ENCODE data around the gene COL18A1.

Gene COL18A1

GRCh38 chr21:45555251-45555556 is 150.2 kb downstream of the COL18A1 start:
- no peak overlapping the region for H3K4ac ChIP-seq (ENCODE audit: low read length)
- peaks cover 8 to 9% of the 10 kb centered on the region in 2 donors for H3K4me1 ChIP-seq (ENCODE audit: control insufficient read depth in 2 of 2, insufficient read depth in 1 of 2, low read depth in 1 of 2, low read length in 2 of 2)
- no CpG with 5 or more reads among the region's 34 CpGs for WGBS, 2 donors (ENCODE audit: extremely low coverage in 2 of 2, insufficient read length in 2 of 2, insufficient replicate concordance in 1 of 2)
- H3K14ac ChIP-seq (ENCODE audit: low read length), result no peak overlapping the region
- peak overlapping the region in 1 of 2 donors; percentile 40 for H3K4me3 ChIP-seq (ENCODE audit: low read length in 2 of 2)
- H4K91ac ChIP-seq (ENCODE audit: low read depth, low read length, poor library complexity), result no peak overlapping the region
- no peak for DNase-seq (ENCODE audit: low spot score)
- H3K18ac ChIP-seq (ENCODE audit: low read length), result peak overlapping the region; percentile 99
- peaks cover 0 to 23% (median 0%) of the 10 kb centered on the region in 3 experiments for H3K27me3 ChIP-seq (ENCODE audit: control insufficient read depth in 3 of 3, insufficient read depth in 3 of 3, low read depth in 1 of 3, low read length in 3 of 3)
- H2BK12ac ChIP-seq (ENCODE audit: low read length), result no peak overlapping the region
- no peak overlapping the region for H2BK5ac ChIP-seq (ENCODE audit: low read length)
- H2BK120ac ChIP-seq (ENCODE audit: low read depth, low read length), result no peak overlapping the region
- H3K27ac ChIP-seq (replicated peaks; ENCODE audit: low read length), result no peak overlapping the region
- H2AFZ ChIP-seq (ENCODE audit: low read length), result peak overlapping the region; percentile 92
- H3K9ac ChIP-seq (ENCODE audit: low read depth, low read length, poor library complexity), result no peak overlapping the region
- H2BK15ac ChIP-seq (ENCODE audit: low read length), result peak overlapping the region; percentile 19
- no peak overlapping the region for H2AK5ac ChIP-seq (ENCODE audit: low read depth, low read length)
- peaks cover 2% of the 10 kb centered on the region for H3K79me1 ChIP-seq (ENCODE audit: low read depth, low read length)
- H4K8ac ChIP-seq (ENCODE audit: low read depth, low read length), result no peak overlapping the region
- no peaks in the 10 kb centered on the region for H3K9me3 ChIP-seq (replicated peaks in 1 of 2; ENCODE audit: control insufficient read depth in 2 of 2, insufficient read depth in 1 of 2, low read depth in 1 of 2, low read length in 2 of 2)
- no peak overlapping the region for H3K23ac ChIP-seq (ENCODE audit: low read depth, low read length, poor library complexity)
- H3K4me2 ChIP-seq (ENCODE audit: insufficient read depth, low read length, poor library complexity, severe bottlenecking), result peak overlapping the region; percentile 80
- no peaks in the 10 kb centered on the region for H3K36me3 ChIP-seq (replicated peaks in 1 of 2; ENCODE audit: control insufficient read depth in 2 of 2, insufficient read depth in 2 of 2, low read length in 2 of 2)

- no peak overlapping the region for H4K91ac ChIP-seq (ENCODE audit: low read depth, low read length, poor library complexity)
- H3K18ac ChIP-seq (ENCODE audit: low read length), result peak overlapping the region; percentile 99
- H3K14ac ChIP-seq (ENCODE audit: low read length), result no peak overlapping the region
- peak overlapping the region; percentile 65 for H3K23ac ChIP-seq (ENCODE audit: low read depth, low read length, poor library complexity)
- H2AFZ ChIP-seq (ENCODE audit: low read length), result peak overlapping the region; percentile 92
- H3K4me3 ChIP-seq (ENCODE audit: low read length in 2 of 2), result peak overlapping the region; percentile 40 to 75
- peak overlapping the region; percentile 58 for H2BK12ac ChIP-seq (ENCODE audit: low read length)
- peak overlapping the region; percentile 54 for H3K27ac ChIP-seq (replicated peaks; ENCODE audit: low read length)
- DNase-seq (ENCODE audit: low spot score), result peak; percentile 82
- H3K36me3 ChIP-seq (replicated peaks in 1 of 2; ENCODE audit: control insufficient read depth in 2 of 2, insufficient read depth in 2 of 2, low read length in 2 of 2), result no peaks in the 10 kb centered on the region
- H2BK5ac ChIP-seq (ENCODE audit: low read length), result no peak overlapping the region
- peak overlapping the region; percentile 80 for H3K4me2 ChIP-seq (ENCODE audit: insufficient read depth, low read length, poor library complexity, severe bottlenecking)
- no peaks in the 10 kb centered on the region for H3K9me3 ChIP-seq (replicated peaks in 1 of 2; ENCODE audit: control insufficient read depth in 2 of 2, insufficient read depth in 1 of 2, low read depth in 1 of 2, low read length in 2 of 2)
- H3K4ac ChIP-seq (ENCODE audit: low read length), result no peak overlapping the region
- H4K8ac ChIP-seq (ENCODE audit: low read depth, low read length), result no peak overlapping the region
- peaks cover 4 to 9% of the 10 kb centered on the region in 2 donors for H3K4me1 ChIP-seq (ENCODE audit: control insufficient read depth in 2 of 2, insufficient read depth in 1 of 2, low read depth in 1 of 2, low read length in 2 of 2)
- no peak overlapping the region for H2BK120ac ChIP-seq (ENCODE audit: low read depth, low read length)
- no CpG with 5 or more reads among the region's 62 CpGs for WGBS, 2 donors (ENCODE audit: extremely low coverage in 2 of 2, insufficient read length in 2 of 2, insufficient replicate concordance in 1 of 2)
- no peak overlapping the region for H3K9ac ChIP-seq (ENCODE audit: low read depth, low read length, poor library complexity)
- H3K79me1 ChIP-seq (ENCODE audit: low read depth, low read length), result peaks cover 2% of the 10 kb centered on the region
- peak overlapping the region; percentile 19 for H2BK15ac ChIP-seq (ENCODE audit: low read length)
- peak overlapping the region; percentile 81 for H2AK5ac ChIP-seq (ENCODE audit: low read depth, low read length)
- peaks cover 0 to 29% (median 0%) of the 10 kb centered on the region in 3 experiments for H3K27me3 ChIP-seq (ENCODE audit: control insufficient read depth in 3 of 3, insufficient read depth in 3 of 3, low read depth in 1 of 3, low read length in 3 of 3)
Observed at GRCh38 chr21:45555557-45556301, 150.8 kb downstream of the COL18A1 start.

GRCh38 chr21:45556302-45556644 is 151.3 kb downstream of the COL18A1 start:
- Histone ChIP-seq H2BK12ac (ENCODE audit: low read length) (no peak overlapping the region), H3K4ac (ENCODE audit: low read length) (no peak overlapping the region), H3K4me3 (ENCODE audit: low read length in 2 of 2) (peak overlapping the region in 1 of 2 donors; percentile 40), H3K18ac (ENCODE audit: low read length) (peak overlapping the region; percentile 32), H3K79me1 (ENCODE audit: low read depth, low read length) (peaks cover 2% of the 10 kb centered on the region), H4K8ac (ENCODE audit: low read depth, low read length) (no peak overlapping the region), H2BK15ac (ENCODE audit: low read length) (no peak overlapping the region), H2BK120ac (ENCODE audit: low read depth, low read length) (no peak overlapping the region), H2BK5ac (ENCODE audit: low read length) (no peak overlapping the region), H3K9ac (ENCODE audit: low read depth, low read length, poor library complexity) (no peak overlapping the region), H3K14ac (ENCODE audit: low read length) (no peak overlapping the region), H3K27me3 (ENCODE audit: control insufficient read depth in 3 of 3, insufficient read depth in 3 of 3, low read depth in 1 of 3, low read length in 3 of 3) (peaks cover 0 to 30% (median 0%) of the 10 kb centered on the region in 3 experiments), H3K9me3 (replicated peaks in 1 of 2; ENCODE audit: control insufficient read depth in 2 of 2, insufficient read depth in 1 of 2, low read depth in 1 of 2, low read length in 2 of 2) (no peaks in the 10 kb centered on the region), H3K23ac (ENCODE audit: low read depth, low read length, poor library complexity) (peak overlapping the region; percentile 14), H3K4me1 (ENCODE audit: control insufficient read depth in 2 of 2, insufficient read depth in 1 of 2, low read depth in 1 of 2, low read length in 2 of 2) (peaks cover 2 to 10% of the 10 kb centered on the region in 2 donors), H2AFZ (ENCODE audit: low read length) (peak overlapping the region; percentile 92), H3K4me2 (ENCODE audit: insufficient read depth, low read length, poor library complexity, severe bottlenecking) (no peak overlapping the region), H2AK5ac (ENCODE audit: low read depth, low read length) (no peak overlapping the region), H4K91ac (ENCODE audit: low read depth, low read length, poor library complexity) (no peak overlapping the region), H3K36me3 (replicated peaks in 1 of 2; ENCODE audit: control insufficient read depth in 2 of 2, insufficient read depth in 2 of 2, low read length in 2 of 2) (no peaks in the 10 kb centered on the region), H3K27ac (replicated peaks; ENCODE audit: low read length) (no peak overlapping the region)
- no peak for DNase-seq (ENCODE audit: low spot score)
- WGBS, 2 donors (ENCODE audit: extremely low coverage in 2 of 2, insufficient read length in 2 of 2, insufficient replicate concordance in 1 of 2), result no CpG with 5 or more reads among the region's 12 CpGs

DNA sequence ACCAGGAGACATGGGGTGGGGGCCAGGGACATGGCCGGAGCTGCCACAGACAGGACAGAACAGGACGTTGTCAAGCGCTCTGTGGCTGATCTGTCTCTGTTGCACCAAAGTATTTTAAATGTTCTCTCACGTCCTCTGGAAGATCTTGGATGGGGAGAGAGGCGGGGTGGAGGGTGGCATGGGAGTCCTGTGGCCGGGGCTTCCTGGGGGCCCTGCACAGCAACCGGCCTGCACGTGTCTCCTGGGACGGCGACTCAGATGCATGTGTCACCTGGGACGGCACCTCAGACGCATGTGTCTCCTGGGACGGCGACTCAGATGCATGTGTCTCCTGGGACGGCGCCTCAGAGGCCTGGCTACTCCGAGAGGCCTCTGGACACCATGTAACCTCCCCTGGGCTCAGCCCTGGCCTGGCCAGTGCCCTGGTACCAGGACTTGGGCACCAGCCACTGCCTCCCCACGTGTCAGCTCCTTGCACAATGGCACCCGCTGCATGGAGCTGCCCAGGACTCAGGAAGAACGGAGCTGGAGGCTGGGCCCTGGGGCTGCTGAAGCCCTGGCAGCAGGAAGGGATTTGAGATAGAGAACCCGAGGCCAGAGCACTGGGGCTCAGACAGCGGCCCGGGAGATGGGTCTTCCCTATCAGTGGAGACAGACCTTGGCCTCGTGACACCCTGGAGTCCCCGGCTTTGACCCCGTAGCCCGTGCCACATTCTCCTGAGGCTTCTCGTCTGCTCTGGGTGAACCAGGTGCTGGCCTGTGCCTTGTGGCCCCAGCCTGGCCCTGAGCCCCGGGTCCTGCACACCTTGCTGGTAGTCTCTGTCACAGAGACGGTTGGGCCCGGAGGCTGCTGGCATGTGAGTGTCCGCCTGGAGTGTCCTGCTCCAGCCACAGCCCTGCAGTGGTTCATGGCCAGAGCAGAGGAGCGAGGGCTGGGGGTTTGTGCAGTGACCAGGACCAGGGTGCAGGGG is 152.0 kb downstream of the COL18A1 start:
- peaks cover 0 to 30% (median 0%) of the 10 kb centered on the region in 3 experiments for H3K27me3 ChIP-seq (ENCODE audit: control insufficient read depth in 3 of 3, insufficient read depth in 3 of 3, low read depth in 1 of 3, low read length in 3 of 3)
- no peak for DNase-seq (ENCODE audit: low spot score)
- no peak overlapping the region for H3K14ac ChIP-seq (ENCODE audit: low read length)
- no CpG with 5 or more reads among the region's 33 CpGs for WGBS, 2 donors (ENCODE audit: extremely low coverage in 2 of 2, insufficient read length in 2 of 2, insufficient replicate concordance in 1 of 2)
- H2BK120ac ChIP-seq (ENCODE audit: low read depth, low read length), result no peak overlapping the region
- H2AK5ac ChIP-seq (ENCODE audit: low read depth, low read length), result peak overlapping the region; percentile 38
- H2BK15ac ChIP-seq (ENCODE audit: low read length), result no peak overlapping the region
- H3K79me1 ChIP-seq (ENCODE audit: low read depth, low read length), result peaks cover 2% of the 10 kb centered on the region
- H4K8ac ChIP-seq (ENCODE audit: low read depth, low read length), result no peak overlapping the region
- H3K27ac ChIP-seq (replicated peaks; ENCODE audit: low read length), result no peak overlapping the region
- H2BK12ac ChIP-seq (ENCODE audit: low read length), result no peak overlapping the region
- no peak overlapping the region for H3K4me3 ChIP-seq (ENCODE audit: low read length in 2 of 2)
- no peaks in the 10 kb centered on the region for H3K9me3 ChIP-seq (replicated peaks in 1 of 2; ENCODE audit: control insufficient read depth in 2 of 2, insufficient read depth in 1 of 2, low read depth in 1 of 2, low read length in 2 of 2)
- H3K9ac ChIP-seq (ENCODE audit: low read depth, low read length, poor library complexity), result no peak overlapping the region
- H2BK5ac ChIP-seq (ENCODE audit: low read length), result peak overlapping the region; percentile 3
- no peak overlapping the region for H3K23ac ChIP-seq (ENCODE audit: low read depth, low read length, poor library complexity)
- H3K18ac ChIP-seq (ENCODE audit: low read length), result no peak overlapping the region
- peak overlapping the region; percentile 85 for H3K4ac ChIP-seq (ENCODE audit: low read length)
- no peak overlapping the region for H2AFZ ChIP-seq (ENCODE audit: low read length)
- H3K4me1 ChIP-seq (ENCODE audit: control insufficient read depth in 2 of 2, insufficient read depth in 1 of 2, low read depth in 1 of 2, low read length in 2 of 2), result peaks cover 2 to 10% of the 10 kb centered on the region in 2 donors
- H3K36me3 ChIP-seq (replicated peaks in 1 of 2; ENCODE audit: control insufficient read depth in 2 of 2, insufficient read depth in 2 of 2, low read length in 2 of 2), result no peaks in the 10 kb centered on the region
- no peak overlapping the region for H3K4me2 ChIP-seq (ENCODE audit: insufficient read depth, low read length, poor library complexity, severe bottlenecking)
- no peak overlapping the region for H4K91ac ChIP-seq (ENCODE audit: low read depth, low read length, poor library complexity)
